HepG2 (cell line): ENCODE measurements around the gene ERP27.

ENCODE experiments used
- BHLHE40 ChIP-seq: IDR thresholded peaks from 2 replicates; pipeline ENCODE4 v1.6.1; 2011; ENCODE audit warnings: low read length, improper control_type of control experiment
- ELF3 ChIP-seq: IDR thresholded peaks from 2 replicates; pipeline ENCODE4 v1.6.1; 2016; ENCODE audit warnings: missing genetic modification reagents, missing compliant biosample characterization
- POLR2AphosphoS5 ChIP-seq: IDR thresholded peaks from 2 replicates; pipeline ENCODE4 v1.6.1; 2012; ENCODE audit warnings: low read depth, low read length
- ZNF24 ChIP-seq: fragments of 450-650 bp; IDR thresholded peaks from 2 replicates; pipeline ENCODE4 v1.6.1; 2017; ENCODE audit warnings: antibody characterized with exemption, mild to moderate bottlenecking
- ZNF501 ChIP-seq: sonication (generic); formaldehyde crosslinking; IDR thresholded peaks from 2 replicates; pipeline ENCODE4 v1.5.1; 2020; ENCODE audit warnings: mild to moderate bottlenecking, moderate library complexity, missing genetic modification reagents
- ZNF557 ChIP-seq: sonication (generic); formaldehyde crosslinking; IDR thresholded peaks from 2 replicates; pipeline ENCODE4 v1.4.0; 2020; ENCODE audit warnings: missing genetic modification reagents
- ZNF605 ChIP-seq: sonication (generic); formaldehyde crosslinking; IDR thresholded peaks from 2 replicates; pipeline ENCODE4 v1.8.0; 2022; ENCODE audit warnings: mild to moderate bottlenecking, missing genetic modification reagents
- TF ChIP-seq, protein P1 (sequence below), 2 experiments: IDR thresholded peaks; 2 replicates each; pipeline ENCODE4 v1.6.1; 2011 to 2012; ENCODE audit warnings: low read length in 2 of 2, borderline replicate concordance in 1 of 2, low read depth in 1 of 2, mild to moderate bottlenecking in 1 of 2, moderate library complexity in 1 of 2

DNA sequence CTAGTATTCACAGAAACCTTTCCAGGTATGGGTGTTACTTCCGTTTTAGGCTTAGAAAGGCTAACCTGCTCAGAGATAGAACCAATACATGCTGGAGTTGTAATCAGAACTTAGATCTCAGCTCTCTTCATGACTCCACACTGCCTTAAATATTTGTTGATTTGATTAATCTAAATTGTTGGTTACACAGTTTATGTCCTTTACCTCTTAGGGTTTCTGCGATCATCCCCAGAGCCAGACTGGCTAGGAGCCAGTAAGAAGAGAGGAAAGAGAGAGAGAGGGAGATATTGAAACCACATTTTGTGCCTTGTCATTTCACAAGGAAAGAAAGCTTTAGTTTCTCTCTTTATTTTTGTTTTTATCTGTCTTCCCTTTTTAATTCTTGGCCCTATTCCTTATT is 35.9 kb downstream of the ERP27 start:
- TF ChIP-seq ZNF605 (CRISPR knock-in tag) = no peak
- no peak for TF ChIP-seq ELF3 (CRISPR knock-in tag)
- no peak for TF ChIP-seq ZNF557 (CRISPR knock-in tag)
- no peak for TF ChIP-seq POLR2AphosphoS5
- TF ChIP-seq, protein P1, sequence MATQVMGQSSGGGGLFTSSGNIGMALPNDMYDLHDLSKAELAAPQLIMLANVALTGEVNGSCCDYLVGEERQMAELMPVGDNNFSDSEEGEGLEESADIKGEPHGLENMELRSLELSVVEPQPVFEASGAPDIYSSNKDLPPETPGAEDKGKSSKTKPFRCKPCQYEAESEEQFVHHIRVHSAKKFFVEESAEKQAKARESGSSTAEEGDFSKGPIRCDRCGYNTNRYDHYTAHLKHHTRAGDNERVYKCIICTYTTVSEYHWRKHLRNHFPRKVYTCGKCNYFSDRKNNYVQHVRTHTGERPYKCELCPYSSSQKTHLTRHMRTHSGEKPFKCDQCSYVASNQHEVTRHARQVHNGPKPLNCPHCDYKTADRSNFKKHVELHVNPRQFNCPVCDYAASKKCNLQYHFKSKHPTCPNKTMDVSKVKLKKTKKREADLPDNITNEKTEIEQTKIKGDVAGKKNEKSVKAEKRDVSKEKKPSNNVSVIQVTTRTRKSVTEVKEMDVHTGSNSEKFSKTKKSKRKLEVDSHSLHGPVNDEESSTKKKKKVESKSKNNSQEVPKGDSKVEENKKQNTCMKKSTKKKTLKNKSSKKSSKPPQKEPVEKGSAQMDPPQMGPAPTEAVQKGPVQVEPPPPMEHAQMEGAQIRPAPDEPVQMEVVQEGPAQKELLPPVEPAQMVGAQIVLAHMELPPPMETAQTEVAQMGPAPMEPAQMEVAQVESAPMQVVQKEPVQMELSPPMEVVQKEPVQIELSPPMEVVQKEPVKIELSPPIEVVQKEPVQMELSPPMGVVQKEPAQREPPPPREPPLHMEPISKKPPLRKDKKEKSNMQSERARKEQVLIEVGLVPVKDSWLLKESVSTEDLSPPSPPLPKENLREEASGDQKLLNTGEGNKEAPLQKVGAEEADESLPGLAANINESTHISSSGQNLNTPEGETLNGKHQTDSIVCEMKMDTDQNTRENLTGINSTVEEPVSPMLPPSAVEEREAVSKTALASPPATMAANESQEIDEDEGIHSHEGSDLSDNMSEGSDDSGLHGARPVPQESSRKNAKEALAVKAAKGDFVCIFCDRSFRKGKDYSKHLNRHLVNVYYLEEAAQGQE (IDR thresholded peaks at IDR 0.05; ENCODE audit: borderline replicate concordance in 1 of 2, low read depth in 1 of 2, low read length in 2 of 2) = no peak
- TF ChIP-seq ZNF501 = no peak
- TF ChIP-seq ZNF24 = no peak
- no peak for TF ChIP-seq BHLHE40
